HUDEP-2 (cell line): Measurements from ENCODE around the gene MYO18B.

ENCODE experiments used
- DNase-seq, 76 experiments: peaks; one replicate each; lab custom pipeline; 2025; ENCODE audit not compliant: unreplicated experiment in 76 of 76; lab: John Stamatoyannopoulos, UW

Gene MYO18B

DNA sequence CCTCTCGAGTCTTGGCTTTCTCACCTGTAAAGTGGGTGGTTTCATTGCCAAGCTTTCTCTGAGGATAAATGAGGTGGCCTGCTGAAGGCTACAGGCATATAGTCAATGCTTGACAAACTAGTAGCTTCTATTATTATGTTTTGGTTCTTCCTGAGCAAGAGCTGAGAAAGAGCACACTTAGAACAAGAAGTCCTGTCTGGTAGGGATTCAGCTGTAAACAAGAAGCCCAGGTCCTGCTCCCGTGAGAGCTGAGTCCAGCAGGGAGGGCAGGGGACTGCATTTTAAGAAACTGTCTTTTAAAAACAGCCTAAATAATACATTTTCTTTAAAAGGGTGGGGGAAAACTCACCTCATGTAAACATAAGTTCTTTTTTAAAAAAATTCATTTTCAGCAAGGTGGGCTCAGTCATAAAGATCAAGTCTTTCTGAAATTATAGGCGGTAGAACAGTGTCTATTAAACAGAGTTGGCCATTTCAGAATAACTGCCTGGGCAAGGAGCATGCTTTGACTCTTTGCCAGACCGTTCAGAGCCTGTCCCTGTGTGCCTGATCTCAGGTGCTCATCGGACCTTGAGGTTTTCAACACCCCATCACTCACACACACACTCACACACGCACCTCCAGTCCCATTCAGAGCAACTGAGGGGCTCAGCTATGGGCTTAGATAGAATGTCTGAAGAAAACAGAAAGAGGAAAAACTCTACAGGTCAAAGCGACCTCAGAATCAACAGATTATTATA lies 29.2 kb upstream of the MYO18B start:
- no peak for DNase-seq

- DNase-seq: no peak
Observed at GRCh38 chr22:25714070-25714469, 27.9 kb upstream of the MYO18B start.

DNA sequence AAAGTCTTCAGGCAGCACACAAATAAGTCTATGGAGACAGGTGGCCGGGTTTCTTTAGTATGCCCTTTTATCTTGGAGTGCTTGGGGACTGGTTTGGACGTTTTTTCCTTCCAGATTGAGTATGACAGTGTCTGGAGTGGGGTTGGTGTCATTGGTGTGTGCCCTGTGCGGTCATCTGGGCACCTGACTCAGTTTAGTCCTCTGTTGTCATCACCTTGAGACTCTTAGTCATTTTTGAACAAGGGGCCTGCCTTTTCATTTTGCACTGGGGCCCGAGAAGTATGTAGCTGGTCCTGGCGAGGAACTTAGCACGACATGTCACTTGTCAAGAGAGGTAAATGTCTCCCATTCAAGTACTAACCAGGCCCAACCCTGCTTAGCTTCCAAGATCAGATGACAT lies 27.2 kb upstream of the MYO18B start:
- DNase-seq: no peak

DNA sequence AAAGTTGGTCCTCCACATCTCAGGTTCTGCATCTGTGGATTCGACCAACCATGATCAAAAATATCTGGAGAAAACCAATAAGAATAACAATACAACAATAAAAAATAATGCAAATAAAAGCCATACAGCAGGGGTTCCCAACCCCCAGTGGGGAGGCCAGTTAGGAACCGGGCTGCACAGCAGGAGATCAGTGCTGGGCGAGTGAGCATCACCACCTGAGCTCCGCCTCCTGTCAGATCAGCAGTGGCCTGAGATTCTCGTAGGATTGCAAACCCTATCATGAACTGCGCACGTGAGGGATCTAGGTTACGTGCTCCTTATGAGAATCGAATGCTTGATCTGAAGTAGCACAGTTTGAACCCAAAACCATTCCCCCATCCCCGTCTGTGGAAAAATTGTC lies 25.4 kb upstream of the MYO18B start:
- DNase-seq: no peak

GRCh38 chr22:25718135-25718840 lies 23.7 kb upstream of the MYO18B start:
- no peak for DNase-seq

GRCh38 chr22:25722223-25722622 lies 19.8 kb upstream of the MYO18B start:
- no peak for DNase-seq

- DNase-seq: no peak
Observed at GRCh38 chr22:25722626-25723025, 19.4 kb upstream of the MYO18B start.

GRCh38 chr22:25726241-25726640 lies 15.7 kb upstream of the MYO18B start:
- DNase-seq: peak in 5 of 76 experiments; percentile 2 to 41 (median 19)

- no peak for DNase-seq
Observed at GRCh38 chr22:25728071-25728470, 13.9 kb upstream of the MYO18B start.

DNA sequence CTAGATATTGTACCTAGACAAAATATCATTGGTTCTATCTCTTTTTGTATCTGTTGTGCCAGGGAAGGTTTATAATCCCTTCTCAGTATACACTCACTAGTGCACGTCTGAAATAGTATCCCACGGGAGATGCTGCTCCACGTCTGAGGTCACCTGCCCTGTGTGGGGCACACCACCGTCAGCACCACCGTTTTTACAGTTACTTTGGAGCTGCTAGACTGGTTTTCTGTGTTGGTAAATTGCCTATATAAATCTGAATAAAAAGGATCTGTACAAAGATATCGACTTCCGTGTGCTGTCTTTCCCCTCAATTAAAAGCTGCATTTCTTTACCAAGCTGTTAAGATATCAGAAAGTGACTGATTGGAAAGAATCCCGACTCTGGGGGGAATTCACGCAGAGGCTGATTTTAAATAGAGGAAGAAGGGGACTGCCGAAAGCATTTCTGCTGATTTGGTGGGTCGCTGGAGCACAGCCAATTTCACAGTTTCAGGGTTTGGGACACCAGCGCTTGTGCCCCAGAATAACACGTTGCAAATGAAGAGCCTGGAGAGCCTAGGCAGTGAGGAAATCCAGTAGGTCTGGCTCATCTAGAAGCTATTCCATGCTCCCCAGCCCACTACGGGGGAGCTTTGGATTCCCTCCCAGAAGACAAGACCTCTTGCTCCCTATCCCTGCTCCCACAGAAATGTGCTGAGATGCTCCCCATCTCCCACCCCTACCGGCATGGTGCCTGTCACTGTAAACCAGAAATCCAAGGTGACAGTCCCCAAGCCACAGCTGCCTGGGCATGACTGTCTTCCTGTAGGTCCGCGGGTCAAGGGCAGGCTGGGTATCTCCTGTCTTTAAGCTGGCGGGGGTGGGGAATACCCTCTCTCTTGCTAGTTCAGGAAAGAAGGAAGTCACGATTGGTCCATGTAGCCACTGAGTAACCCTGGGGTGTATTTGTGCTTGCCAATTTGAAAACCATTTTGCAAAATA lies 12.7 kb upstream of the MYO18B start:
- no peak for DNase-seq

GRCh38 chr22:25735650-25736049 lies 6.3 kb upstream of the MYO18B start:
- DNase-seq: no peak

GRCh38 chr22:25736378-25737011 lies 5.5 kb upstream of the MYO18B start:
- no peak for DNase-seq

DNA sequence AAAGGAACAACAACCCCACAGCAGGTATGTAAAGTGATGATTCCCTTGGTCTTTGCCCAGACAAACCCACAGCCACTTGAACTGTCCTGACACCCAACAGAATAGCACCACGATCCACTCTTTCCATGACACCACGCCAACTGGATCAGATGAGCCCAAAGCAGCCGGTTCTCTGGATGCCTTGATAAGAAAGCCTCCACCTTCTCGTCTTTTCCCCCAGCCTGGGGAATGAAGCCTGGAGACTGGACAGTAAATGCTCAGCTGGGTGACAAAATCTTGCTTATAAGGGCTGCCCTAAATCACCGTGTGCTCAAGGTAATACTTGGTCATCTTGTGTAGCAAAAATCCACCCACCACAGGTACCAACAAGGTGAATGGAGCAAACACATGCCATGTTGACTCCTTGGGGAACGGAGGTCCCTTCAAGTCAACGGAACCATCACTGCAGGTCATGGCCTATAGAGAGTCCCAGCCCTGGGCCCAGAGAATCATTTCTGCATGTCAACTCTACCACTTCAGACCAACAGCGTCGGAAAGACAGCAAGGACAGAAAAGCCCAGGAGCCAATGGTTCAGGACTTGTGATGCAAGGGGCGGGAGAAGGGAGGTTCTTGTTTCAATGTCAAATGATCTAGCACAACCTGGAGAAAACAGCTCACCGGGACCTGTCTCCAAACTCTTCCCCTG lies 2.2 kb upstream of the MYO18B start:
- no peak for DNase-seq

- no peak for DNase-seq
Observed at GRCh38 chr22:25742918-25743708, 1.1 kb downstream of the MYO18B start.

DNA sequence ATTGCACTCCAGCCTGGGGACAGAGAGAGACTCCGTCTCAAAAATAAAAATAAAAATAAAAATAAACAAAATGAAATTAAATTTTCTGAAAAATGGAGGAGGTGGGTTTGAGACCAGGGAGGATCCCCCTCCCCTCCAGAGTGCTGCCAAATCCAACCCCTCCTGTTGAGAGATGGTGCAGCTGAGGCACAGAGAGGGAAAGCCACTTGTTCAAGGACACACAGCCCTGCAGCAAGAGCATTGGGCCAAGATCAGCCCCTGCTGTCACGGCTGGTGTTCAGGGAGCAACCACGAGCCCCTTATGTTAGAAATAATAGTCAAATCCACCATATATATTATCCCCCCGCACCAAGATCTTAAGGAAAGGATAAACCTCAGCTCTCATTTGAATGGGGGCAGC lies 2.7 kb downstream of the MYO18B start:
- no peak for DNase-seq

- DNase-seq: no peak
Observed at GRCh38 chr22:25745341-25746011, 3.5 kb downstream of the MYO18B start.

DNA sequence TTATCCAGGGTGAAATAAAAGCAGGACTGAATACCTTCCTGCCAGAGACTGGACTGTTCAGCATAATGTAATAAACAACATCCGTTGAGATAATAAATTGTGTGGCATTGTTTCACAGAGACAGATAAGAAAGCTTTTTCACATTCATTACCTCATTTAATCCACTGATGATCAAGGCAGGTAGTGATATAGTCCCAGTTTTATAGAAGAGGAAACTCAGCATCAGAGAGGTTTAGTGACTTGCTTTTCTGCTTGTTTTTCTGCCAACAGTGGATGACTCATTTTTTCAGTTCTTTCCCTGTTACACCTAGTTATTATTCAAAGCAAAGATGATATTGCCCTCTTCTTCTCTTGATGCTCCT lies 4.0 kb downstream of the MYO18B start:
- no peak for DNase-seq

DNA sequence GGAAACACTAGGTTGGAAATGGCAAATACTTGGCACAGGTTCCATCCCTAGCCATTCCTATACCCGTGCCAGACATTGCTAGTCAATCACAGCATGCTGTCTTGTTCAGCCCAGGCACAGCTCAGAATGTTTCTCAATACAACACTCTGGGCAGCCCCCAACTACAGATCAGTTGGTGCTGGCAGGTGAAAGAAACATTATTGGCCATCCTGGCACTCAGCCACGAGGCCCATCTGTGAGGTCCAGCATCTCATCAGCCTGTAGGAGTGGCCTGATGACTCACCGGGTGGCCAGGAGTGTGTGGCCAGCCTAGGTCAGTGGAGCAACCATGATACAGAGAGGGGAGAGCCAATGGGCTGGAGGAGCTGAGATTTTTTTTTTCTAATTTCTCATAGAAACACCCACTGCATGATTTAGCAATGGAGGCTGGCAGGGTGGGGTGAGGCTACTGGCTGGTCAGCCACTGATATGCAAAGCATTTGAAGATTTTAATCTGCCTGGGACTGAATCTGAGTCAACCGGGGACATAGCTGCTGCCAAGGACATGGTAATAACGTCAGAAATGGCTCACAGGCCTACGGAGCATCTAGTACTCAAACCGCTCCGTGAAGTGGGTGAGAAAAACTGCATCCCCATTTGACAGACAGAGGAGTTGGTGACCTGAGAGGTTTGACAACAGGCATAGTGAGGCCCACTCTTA lies 5.4 kb downstream of the MYO18B start:
- peak in 9 of 76 experiments; percentile 2 to 27 (median 10) for DNase-seq
